Astrocyte (in vitro differentiated cells and primary cell): Measurements from ENCODE around the gene DNAH9. TPM values are rescaled to one million over a fixed set of nuclear protein-coding genes. Genes with fewer than 3 reads are reported as not detected.

ENCODE experiments used
- DNase-seq: peaks from one replicate; pipeline ENCODE4 v3.0.0-alpha.2; 2010; ENCODE audit warnings: low read depth
- FAIRE-seq: peaks from 2 replicates; lab custom pipeline; 2011; peaks lifted over from hg19 to GRCh38; lab: Jason Lieb, UNC
- H2AFZ ChIP-seq: 2 replicates; pipeline ENCODE4 v1.6.0; 2012; ENCODE audit warnings: low read depth, low read length, inconsistent platforms
- H3K27ac ChIP-seq: 2 replicates; pipeline ENCODE4 v1.5.1; 2011; ENCODE audit warnings: low read depth, low read length, inconsistent platforms
- H3K27me3 ChIP-seq: 2 replicates; pipeline ENCODE4 v1.6.0; 2011; ENCODE audit warnings: low read length, inconsistent platforms; ENCODE audit not compliant: insufficient read depth
- H3K36me3 ChIP-seq: 2 replicates; pipeline ENCODE4 v1.5.1; 2011; ENCODE audit warnings: low read length, inconsistent platforms; ENCODE audit not compliant: insufficient read depth
- H3K4me1 ChIP-seq: 2 replicates; pipeline ENCODE4 v1.5.1; 2011; ENCODE audit warnings: low read length, inconsistent platforms; ENCODE audit not compliant: insufficient read depth
- H3K4me2 ChIP-seq: 2 replicates; pipeline ENCODE4 v1.6.0; 2012; ENCODE audit warnings: low read length, inconsistent platforms
- H3K4me3 ChIP-seq: 2 replicates; pipeline ENCODE4 v1.5.1; 2011; ENCODE audit warnings: low read depth, mild to moderate bottlenecking, low read length, inconsistent platforms; ENCODE audit not compliant: insufficient read depth
- H3K79me2 ChIP-seq: 2 replicates; pipeline ENCODE4 v1.6.0; 2012; ENCODE audit warnings: mild to moderate bottlenecking, low read length, inconsistent platforms; ENCODE audit not compliant: insufficient read depth
- H3K9ac ChIP-seq: 2 replicates; pipeline ENCODE4 v1.6.0; 2012; ENCODE audit warnings: mild to moderate bottlenecking, low read length, inconsistent platforms
- H3K9me3 ChIP-seq: 2 replicates; pipeline ENCODE4 v1.5.1; 2012; ENCODE audit warnings: low read depth, mild to moderate bottlenecking, low read length, inconsistent platforms; ENCODE audit not compliant: insufficient read depth
- H4K20me1 ChIP-seq: 2 replicates; pipeline ENCODE4 v1.6.0; 2012; ENCODE audit warnings: low read length, inconsistent platforms; ENCODE audit not compliant: insufficient read depth
- H3K27ac Mint-ChIP-seq: one replicate; pipeline ENCODE4 v1.8.0; 2021; ENCODE audit warnings: mild to moderate bottlenecking, mixed read lengths; ENCODE audit not compliant: unreplicated experiment
- H3K27me3 Mint-ChIP-seq: one replicate; pipeline ENCODE4 v1.8.0; 2021; ENCODE audit warnings: low read depth, mixed read lengths; ENCODE audit not compliant: unreplicated experiment
- H3K36me3 Mint-ChIP-seq: one replicate; pipeline ENCODE4 v1.8.0; 2021; ENCODE audit warnings: low read depth, mixed read lengths; ENCODE audit not compliant: unreplicated experiment
- H3K4me1 Mint-ChIP-seq: one replicate; pipeline ENCODE4 v1.8.0; 2021; ENCODE audit warnings: low read depth, mixed read lengths; ENCODE audit not compliant: unreplicated experiment
- H3K4me3 Mint-ChIP-seq: one replicate; pipeline ENCODE4 v1.8.0; 2021; ENCODE audit warnings: mild to moderate bottlenecking, moderate library complexity, mixed read lengths; ENCODE audit not compliant: unreplicated experiment
- H3K9me3 Mint-ChIP-seq: one replicate; pipeline ENCODE4 v1.8.0; 2021; ENCODE audit warnings: mild to moderate bottlenecking, mixed read lengths; ENCODE audit not compliant: unreplicated experiment
- EZH2 ChIP-seq: IDR thresholded peaks from 2 replicates; pipeline ENCODE4 v1.6.1; 2012; ENCODE audit warnings: mild to moderate bottlenecking, low read length, inconsistent platforms; ENCODE audit not compliant: insufficient read depth
- total RNA-seq: library from RNA; stranded (reverse); gene quantifications from 2 replicates; pipeline ENCODE4 v1.2.1, GENCODE V29; 2021
- TF ChIP-seq, protein P1 (sequence below): IDR thresholded peaks from 2 replicates; pipeline ENCODE4 v1.5.1; 2011; ENCODE audit warnings: low read depth, mild to moderate bottlenecking, inconsistent platforms, low read length, moderate library complexity; ENCODE audit not compliant: insufficient read depth

DNAH9 gene
- total RNA-seq, 1 donor from 2014 or later = not detected

DNA sequence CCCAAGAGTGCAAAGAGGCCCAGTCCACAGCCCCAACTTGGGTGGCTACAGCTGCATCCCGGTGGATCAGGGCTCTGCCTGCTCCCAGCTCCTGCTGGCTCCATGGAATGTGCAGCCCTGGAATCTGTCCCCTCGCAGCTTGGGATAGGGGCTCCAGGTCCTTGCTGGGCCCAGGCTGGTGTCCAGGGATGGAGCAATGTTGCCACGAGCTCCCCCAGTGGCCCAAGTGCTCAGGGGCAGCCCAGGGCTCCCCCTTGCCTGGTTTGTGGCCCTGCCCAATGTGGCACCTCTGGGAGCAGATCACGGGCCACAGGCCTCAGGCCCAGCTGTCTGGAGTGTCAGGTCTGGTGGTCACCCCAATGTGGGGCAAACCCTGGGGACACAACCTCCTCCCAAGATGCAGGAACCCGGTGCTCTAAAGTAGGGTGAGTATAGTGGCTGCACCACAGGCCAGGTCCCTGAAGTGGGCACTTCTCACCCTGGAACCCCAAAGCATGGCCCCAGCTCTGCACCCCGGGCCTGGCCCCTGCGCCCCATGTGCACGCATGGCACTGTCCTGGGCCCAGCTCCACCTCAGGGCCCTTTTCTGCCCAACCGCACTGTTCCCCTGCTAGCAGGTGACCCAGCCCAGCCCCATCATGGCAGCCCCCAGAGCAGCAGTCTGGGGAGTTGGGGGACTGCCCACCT, 14.8 kb upstream of the DNAH9 start:
- Histone ChIP-seq H3K4me2 (no peak overlapping the region), H3K27me3 (no peaks in the 10 kb centered on the region), H3K9ac (no peak overlapping the region), H3K4me3 (no peak overlapping the region), H3K4me1 (no peaks in the 10 kb centered on the region), H2AFZ (no peak overlapping the region), H3K27ac (no peak overlapping the region), H3K36me3 (no peaks in the 10 kb centered on the region), H3K9me3 (no peaks in the 10 kb centered on the region), H4K20me1 (no peaks in the 10 kb centered on the region), H3K79me2 (no peaks in the 10 kb centered on the region)
- TF ChIP-seq, protein P1, sequence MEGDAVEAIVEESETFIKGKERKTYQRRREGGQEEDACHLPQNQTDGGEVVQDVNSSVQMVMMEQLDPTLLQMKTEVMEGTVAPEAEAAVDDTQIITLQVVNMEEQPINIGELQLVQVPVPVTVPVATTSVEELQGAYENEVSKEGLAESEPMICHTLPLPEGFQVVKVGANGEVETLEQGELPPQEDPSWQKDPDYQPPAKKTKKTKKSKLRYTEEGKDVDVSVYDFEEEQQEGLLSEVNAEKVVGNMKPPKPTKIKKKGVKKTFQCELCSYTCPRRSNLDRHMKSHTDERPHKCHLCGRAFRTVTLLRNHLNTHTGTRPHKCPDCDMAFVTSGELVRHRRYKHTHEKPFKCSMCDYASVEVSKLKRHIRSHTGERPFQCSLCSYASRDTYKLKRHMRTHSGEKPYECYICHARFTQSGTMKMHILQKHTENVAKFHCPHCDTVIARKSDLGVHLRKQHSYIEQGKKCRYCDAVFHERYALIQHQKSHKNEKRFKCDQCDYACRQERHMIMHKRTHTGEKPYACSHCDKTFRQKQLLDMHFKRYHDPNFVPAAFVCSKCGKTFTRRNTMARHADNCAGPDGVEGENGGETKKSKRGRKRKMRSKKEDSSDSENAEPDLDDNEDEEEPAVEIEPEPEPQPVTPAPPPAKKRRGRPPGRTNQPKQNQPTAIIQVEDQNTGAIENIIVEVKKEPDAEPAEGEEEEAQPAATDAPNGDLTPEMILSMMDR = no peak
- TF ChIP-seq EZH2 = no peak
- peaks cover 17% of the 10 kb centered on the region for H3K9me3 Mint-ChIP-seq
- no peaks in the 10 kb centered on the region for H3K4me1 Mint-ChIP-seq
- H3K36me3 Mint-ChIP-seq = no peaks in the 10 kb centered on the region
- no peaks in the 10 kb centered on the region for H3K27me3 Mint-ChIP-seq
- FAIRE-seq (no peak), DNase-seq (no peak)
- no peak overlapping the region for H3K27ac Mint-ChIP-seq
- no peak overlapping the region for H3K4me3 Mint-ChIP-seq

DNA sequence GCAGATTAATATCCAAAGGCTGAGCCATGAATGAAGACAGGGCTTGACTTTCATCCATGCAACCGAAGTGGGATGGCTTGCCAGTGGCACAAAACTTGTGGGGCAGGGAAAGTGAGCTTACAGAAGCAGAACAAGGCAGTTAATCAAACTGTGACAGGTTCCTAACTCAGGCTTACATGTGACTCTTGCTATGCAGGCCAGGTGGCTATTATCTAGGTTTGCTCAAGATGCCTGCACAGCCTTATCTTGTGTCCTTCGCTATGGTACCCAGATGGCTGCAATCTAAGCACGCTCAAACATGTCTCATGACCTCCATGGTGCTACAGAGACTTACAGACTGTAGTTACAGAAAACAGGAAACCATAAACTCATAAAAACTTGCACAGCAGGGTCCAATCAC, 8.6 kb upstream of the DNAH9 start:
- Mint-ChIP-seq H3K4me3 (no peak overlapping the region), H3K27me3 (no peaks in the 10 kb centered on the region), H3K27ac (no peak overlapping the region), H3K9me3 (peaks cover 5% of the 10 kb centered on the region), H3K4me1 (no peaks in the 10 kb centered on the region), H3K36me3 (no peaks in the 10 kb centered on the region)
- Histone ChIP-seq H3K9me3 (no peaks in the 10 kb centered on the region), H2AFZ (no peak overlapping the region), H3K27me3 (no peaks in the 10 kb centered on the region), H3K36me3 (no peaks in the 10 kb centered on the region), H3K4me3 (no peak overlapping the region), H3K9ac (no peak overlapping the region), H3K4me1 (no peaks in the 10 kb centered on the region), H3K79me2 (no peaks in the 10 kb centered on the region), H4K20me1 (no peaks in the 10 kb centered on the region), H3K4me2 (no peak overlapping the region), H3K27ac (no peak overlapping the region)
- DNase-seq (no peak), FAIRE-seq (no peak)
- TF ChIP-seq EZH2 = no peak
- TF ChIP-seq, protein P1 = no peak

DNA sequence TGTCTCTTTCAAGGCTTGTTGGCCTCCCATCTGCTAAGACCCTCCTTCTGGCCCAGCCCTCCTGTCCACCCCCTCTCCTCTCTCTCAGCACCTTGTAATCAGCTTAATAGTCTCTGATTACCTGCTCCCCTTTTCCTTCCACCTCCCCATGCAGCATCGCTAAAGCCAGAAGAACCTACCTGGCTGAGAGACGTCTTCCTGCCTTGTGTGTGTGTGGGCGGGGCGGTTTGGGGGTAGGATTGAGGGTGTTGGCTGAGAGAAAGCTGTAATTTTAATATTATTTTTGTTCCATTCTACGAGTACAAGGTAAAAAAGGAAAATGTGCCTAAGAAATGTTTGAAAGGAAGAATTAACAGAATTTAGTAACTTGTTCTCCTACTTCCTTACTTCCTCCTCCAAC, 3.4 kb downstream of the DNAH9 start:
- Histone ChIP-seq H3K27me3 (no peaks in the 10 kb centered on the region), H3K9ac (no peak overlapping the region), H3K79me2 (no peaks in the 10 kb centered on the region), H4K20me1 (no peaks in the 10 kb centered on the region), H3K4me3 (no peak overlapping the region), H2AFZ (no peak overlapping the region), H3K9me3 (no peaks in the 10 kb centered on the region), H3K4me2 (no peak overlapping the region), H3K36me3 (no peaks in the 10 kb centered on the region), H3K4me1 (no peaks in the 10 kb centered on the region), H3K27ac (no peak overlapping the region)
- Mint-ChIP-seq H3K27ac (no peak overlapping the region), H3K4me3 (no peak overlapping the region), H3K27me3 (no peaks in the 10 kb centered on the region), H3K9me3 (peaks cover 9% of the 10 kb centered on the region), H3K4me1 (no peaks in the 10 kb centered on the region), H3K36me3 (no peaks in the 10 kb centered on the region)
- FAIRE-seq (no peak), DNase-seq (no peak)
- TF ChIP-seq EZH2 = no peak
- TF ChIP-seq, protein P1 = no peak
